GM20000 (cell line): ENCODE data around the gene ABCA13.

Experiments
- DNase-seq: peaks from one replicate; pipeline ENCODE4 v3.0.0; 2012; ENCODE audit warnings: low spot score
- CTCF ChIP-seq: IDR thresholded peaks from 2 replicates; pipeline ENCODE4 v1.5.1; 2012; ENCODE audit warnings: mild to moderate bottlenecking, control low read depth; ENCODE audit errors: extremely low read depth, missing control alignments

The ABCA13 gene

GRCh38 chr7:48427671-48428070 lies 256.4 kb downstream of the ABCA13 start:
- no peak for DNase-seq
- no peak for TF ChIP-seq CTCF

GRCh38 chr7:48428091-48428684 lies 256.9 kb downstream of the ABCA13 start:
- DNase-seq: no peak
- no peak for TF ChIP-seq CTCF

- TF ChIP-seq CTCF: no peak
These were observed 257.9 kb downstream of the ABCA13 start for GRCh38 chr7:48429117-48429516.

GRCh38 chr7:48438206-48438605 lies 266.9 kb downstream of the ABCA13 start:
- no peak for DNase-seq
- TF ChIP-seq CTCF: no peak

More at GRCh38 chr7:48429117-48429516, 257.9 kb downstream of the ABCA13 start:
- no peak for DNase-seq

GRCh38 chr7:48441848-48442492 lies 270.7 kb downstream of the ABCA13 start:
- TF ChIP-seq CTCF: no peak
- DNase-seq: no peak

GRCh38 chr7:48443051-48443450 lies 271.8 kb downstream of the ABCA13 start:
- TF ChIP-seq CTCF: no peak
- no peak for DNase-seq

- TF ChIP-seq CTCF: no peak
- DNase-seq: no peak
These were observed 275.5 kb downstream of the ABCA13 start for GRCh38 chr7:48446721-48447120.
